Vagina (tissue), 2 donors: ENCODE data around the gene PNMA1.

Experiments
- POLR2A ChIP-seq, 2 donors: fragments of 450-650 bp; IDR thresholded peaks; one replicate each; pipeline ENCODE4 v1.6.1; 2017; ENCODE audit warnings: antibody characterized with exemption in 2 of 2, mild to moderate bottlenecking in 2 of 2, moderate library complexity in 2 of 2
- TF ChIP-seq, protein P1 (sequence below), 3 experiments: fragments of 450-650 bp in 2 of 3; fragments of 200-600 bp in 1 of 3; sonication (generic) in 1 of 3; IDR thresholded peaks; one replicate each; pipeline ENCODE4 v1.5.1; 2017 to 2019; ENCODE audit warnings: antibody characterized with exemption in 3 of 3, mild to moderate bottlenecking in 2 of 3, moderate library complexity in 2 of 3

- TF ChIP-seq, protein P1, sequence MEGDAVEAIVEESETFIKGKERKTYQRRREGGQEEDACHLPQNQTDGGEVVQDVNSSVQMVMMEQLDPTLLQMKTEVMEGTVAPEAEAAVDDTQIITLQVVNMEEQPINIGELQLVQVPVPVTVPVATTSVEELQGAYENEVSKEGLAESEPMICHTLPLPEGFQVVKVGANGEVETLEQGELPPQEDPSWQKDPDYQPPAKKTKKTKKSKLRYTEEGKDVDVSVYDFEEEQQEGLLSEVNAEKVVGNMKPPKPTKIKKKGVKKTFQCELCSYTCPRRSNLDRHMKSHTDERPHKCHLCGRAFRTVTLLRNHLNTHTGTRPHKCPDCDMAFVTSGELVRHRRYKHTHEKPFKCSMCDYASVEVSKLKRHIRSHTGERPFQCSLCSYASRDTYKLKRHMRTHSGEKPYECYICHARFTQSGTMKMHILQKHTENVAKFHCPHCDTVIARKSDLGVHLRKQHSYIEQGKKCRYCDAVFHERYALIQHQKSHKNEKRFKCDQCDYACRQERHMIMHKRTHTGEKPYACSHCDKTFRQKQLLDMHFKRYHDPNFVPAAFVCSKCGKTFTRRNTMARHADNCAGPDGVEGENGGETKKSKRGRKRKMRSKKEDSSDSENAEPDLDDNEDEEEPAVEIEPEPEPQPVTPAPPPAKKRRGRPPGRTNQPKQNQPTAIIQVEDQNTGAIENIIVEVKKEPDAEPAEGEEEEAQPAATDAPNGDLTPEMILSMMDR (IDR thresholded peaks at IDR 0.05), result no peak
- TF ChIP-seq POLR2A (IDR thresholded peaks at IDR 0.05), result no peak
These were observed 27.3 kb downstream of the PNMA1 start for GRCh38 chr14:73686901-73687300.
